G401 (cell line): ENCODE data around the gene AFTPH. TPM values are rescaled to one million over a fixed set of nuclear protein-coding genes. Genes with fewer than 3 reads are reported as not detected.
"Not testable (repeated sequence)": the region's sequence is repeated elsewhere in the genome, so short reads cannot be mapped to it uniquely, and the experiment has no call there.

Experiments used
- DNase-seq: peaks from one replicate; pipeline ENCODE4 v3.0.0-alpha.2; 2015; ENCODE audit warnings: low spot score
- in situ Hi-C: cut with HindIII; loops from 2 replicates; pipeline ENCODE4 v1.10.0; 2016; ENCODE audit warnings: low sequenced_read_pairs, mixed read lengths
- total RNA-seq: library from RNA; depleted of rRNA; stranded (reverse); fragments of >200 nt; shearing (Covaris generic); gene quantifications from 2 replicates; pipeline ENCODE4 v1.2.3, GENCODE V29; 2014

Gene AFTPH
- total RNA-seq, 1 experiment from 2014 or later: 15.8 TPM

DNA sequence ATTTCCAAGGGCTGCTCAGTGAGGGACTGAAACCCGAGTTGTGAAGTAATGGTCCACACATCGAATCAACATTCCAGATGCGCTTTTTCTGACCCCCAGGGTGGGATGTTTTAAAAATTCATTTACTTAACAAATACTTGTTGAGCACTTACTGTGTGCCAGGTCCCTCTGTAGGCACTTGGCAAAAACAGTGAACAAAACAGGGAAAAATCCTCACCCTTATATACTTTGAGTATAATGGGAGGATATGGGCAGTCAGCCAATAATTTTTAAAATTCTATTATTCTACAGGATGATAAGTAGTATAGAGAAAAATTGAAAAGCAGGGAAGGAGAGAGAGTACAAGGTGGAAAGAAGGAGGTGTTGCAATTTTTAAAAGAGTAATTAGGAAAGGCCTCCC is 31.3 kb upstream of the AFTPH start:
- in situ Hi-C loops: no loop called here

DNA sequence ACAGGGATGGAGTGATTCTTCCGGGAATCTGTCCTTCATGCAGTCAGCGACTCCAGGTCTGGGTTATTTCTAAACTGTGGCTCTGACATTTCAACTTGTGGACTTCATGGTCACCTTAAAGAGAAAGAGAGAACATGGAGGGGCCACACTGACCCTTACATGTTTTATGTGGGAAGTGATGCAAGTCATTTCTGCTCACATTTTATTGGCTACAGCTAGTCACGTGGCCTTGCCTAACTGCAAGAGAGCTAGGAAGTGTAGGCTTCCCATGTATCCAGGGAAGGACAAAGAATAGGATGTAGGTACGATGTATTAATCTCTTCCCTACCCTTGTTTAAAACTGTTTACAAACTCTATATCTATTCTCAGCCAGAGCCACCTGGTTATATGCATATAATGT is 30.3 kb upstream of the AFTPH start:
- DNase-seq: no peak
- in situ Hi-C loops: no loop called here

More for the DNA sequence above, 31.3 kb upstream of the AFTPH start:
- no peak for DNase-seq

DNA sequence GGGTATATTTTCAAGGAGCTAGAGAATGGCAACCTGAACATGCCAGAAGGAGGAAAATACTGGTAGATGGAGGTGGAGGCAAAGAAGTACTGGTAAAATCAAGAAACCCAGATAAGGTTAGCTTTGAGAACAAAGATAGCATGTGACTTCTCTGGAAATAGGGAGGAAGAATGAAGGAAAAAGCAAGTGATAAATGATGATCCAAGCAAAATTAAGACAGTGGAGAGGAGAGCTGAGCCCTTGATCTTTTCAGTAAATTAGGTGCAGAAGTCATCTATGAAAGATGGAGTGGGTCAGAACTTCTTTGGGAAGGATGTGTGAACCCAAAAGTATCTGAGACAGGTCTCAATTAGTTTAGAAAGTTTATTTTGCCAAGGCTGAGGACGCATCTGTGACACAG is 25.7 kb upstream of the AFTPH start:
- in situ Hi-C loops: no loop called here
- DNase-seq: no peak

DNA sequence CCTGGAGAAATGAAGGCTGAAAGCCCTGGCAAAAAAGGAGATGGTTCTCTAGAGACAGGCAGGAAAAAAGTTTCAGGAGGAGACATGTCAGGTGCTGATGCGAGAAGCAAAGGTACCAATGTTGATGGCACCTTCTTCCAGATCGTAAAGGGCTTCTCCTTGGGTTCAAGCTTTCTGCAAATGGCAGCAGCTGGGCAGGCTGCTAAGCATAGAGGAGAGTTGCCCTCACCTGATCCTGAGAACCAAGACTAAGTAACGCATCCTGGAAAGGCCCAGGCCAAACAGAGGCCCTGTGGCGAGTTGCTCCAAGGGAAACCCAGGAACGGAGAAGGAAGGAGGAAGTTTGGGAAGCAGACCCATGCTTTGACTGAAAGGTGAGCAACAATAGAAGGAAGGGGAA is 23.6 kb upstream of the AFTPH start:
- in situ Hi-C loops: no loop called here
- DNase-seq: no peak

DNA sequence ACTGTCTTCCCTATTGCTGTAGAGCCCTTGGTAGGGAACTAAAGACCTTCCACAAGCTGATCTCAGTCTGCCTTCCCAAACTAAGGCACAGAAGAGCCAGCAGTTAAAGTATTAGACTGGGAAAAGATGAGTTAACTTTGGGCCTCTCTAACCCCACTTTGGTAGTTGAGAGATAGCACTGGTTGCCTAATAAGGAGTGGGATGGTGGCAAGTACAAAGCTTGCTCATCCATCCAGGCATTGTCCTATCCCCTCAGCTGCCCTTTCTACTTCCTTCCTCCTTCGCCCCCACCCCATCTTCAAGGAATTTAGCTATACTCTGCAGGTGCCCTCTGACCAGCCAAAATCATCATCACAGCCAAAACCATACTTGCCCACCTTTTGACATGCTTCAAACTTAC is 22.2 kb upstream of the AFTPH start:
- in situ Hi-C loops: no loop called here
- no peak for DNase-seq

GRCh38 chr2:64502860-64503259 is 21.3 kb upstream of the AFTPH start:
- in situ Hi-C loops: no loop called here
- DNase-seq: no peak

DNA sequence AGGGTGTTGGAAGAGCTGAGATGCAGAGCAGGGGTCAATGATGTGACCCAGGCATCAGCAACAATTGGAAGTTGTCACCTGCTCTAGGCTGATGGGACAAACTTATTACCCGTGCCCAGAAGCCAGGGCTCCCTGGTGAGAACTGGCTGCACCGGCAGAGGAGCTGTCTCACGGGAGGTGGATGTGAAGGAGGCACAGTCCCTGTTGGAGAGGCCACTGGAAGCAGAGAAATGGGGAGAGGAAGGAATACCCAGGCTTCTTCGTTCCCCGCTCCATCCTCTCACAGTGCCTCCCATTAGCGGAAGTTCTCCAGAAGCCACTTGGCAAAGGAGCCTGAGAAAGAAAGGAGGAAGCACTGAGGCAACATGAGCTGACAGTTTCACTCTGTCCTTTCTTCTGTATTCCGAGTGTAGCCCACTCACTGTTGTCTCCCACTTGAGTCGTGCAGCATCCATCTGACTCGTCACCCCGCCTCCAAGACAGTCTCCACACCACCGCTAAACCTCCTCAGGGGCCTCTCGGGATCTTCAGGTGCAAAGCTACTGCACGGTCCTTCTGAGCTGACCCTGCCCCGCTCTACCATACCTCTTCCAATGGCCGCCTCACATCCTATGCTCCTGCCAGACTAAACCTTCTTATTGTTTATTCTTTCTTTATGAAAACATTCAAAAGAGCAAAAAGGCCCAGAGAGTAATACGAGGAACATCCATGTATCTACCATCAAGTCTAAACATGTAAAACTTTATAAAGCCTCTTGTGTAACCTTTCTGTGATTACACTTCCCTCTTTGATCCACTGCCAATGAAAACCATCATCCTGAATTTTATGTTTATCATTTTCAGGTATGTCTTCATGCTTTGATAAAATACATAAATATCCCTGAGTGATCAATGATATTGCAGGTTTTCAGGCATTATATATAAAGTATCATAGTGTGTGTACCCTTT is 19.1 kb upstream of the AFTPH start:
- in situ Hi-C loops: no loop called here

GRCh38 chr2:64506686-64507085 is 17.4 kb upstream of the AFTPH start:
- in situ Hi-C loops: no loop called here

More for the DNA sequence above, 19.1 kb upstream of the AFTPH start:
- DNase-seq: no peak

GRCh38 chr2:64514008-64514407 is 10.1 kb upstream of the AFTPH start:
- no peak for DNase-seq
- in situ Hi-C loops: no loop called here

More at GRCh38 chr2:64506686-64507085, 17.4 kb upstream of the AFTPH start:
- DNase-seq: no peak

GRCh38 chr2:64515086-64515485 is 9.0 kb upstream of the AFTPH start:
- in situ Hi-C loops: no loop called here
- DNase-seq: no peak

DNA sequence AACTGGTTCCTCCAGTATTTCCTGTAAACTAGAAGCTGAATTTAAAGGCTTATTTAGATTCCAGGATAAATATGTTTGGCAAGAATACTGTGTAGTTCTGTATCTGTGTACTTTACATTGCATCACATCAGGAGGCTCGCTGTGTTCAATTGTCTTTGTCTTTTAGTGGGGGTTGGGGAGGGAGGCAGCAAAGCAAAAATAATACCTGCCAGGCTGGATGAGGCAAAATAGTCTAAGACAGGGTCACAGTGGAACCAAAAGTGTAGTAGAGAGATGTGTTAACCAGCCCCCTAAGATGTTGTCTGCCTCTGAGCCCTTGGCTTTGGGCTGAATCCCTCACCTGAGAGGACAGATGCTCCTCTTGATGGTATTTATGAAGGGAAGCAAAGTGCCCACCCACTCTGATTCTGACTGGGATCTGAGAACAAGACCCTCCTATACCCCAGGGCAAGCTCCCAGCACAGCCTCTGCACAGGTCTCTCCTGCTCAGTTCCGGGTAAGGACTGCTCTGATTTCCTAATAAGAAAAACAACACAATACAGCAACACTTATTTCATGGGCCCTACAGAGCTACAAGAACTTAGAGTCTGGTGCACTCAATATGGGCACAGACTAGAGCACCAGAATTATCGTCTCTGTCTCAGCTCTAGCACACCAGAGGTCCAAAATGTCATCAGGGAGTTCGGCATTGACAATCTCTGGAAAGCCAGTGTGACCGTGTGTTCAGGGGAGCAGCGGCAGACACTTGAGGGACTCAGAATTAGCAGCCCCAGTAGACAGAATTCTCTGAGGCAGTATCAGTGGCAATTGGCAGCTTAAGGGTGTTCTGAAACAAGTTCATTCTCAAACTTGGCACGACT is 7.2 kb upstream of the AFTPH start:
- no peak for DNase-seq
- in situ Hi-C loops: no loop called here

- no peak for DNase-seq
- in situ Hi-C loops: no loop called here
These were observed 6.6 kb upstream of the AFTPH start for GRCh38 chr2:64517511-64517884.

- in situ Hi-C loops: no loop called here
- peak; percentile 86 for DNase-seq
These were observed 1.2 kb upstream of the AFTPH start for GRCh38 chr2:64522843-64523428.

DNA sequence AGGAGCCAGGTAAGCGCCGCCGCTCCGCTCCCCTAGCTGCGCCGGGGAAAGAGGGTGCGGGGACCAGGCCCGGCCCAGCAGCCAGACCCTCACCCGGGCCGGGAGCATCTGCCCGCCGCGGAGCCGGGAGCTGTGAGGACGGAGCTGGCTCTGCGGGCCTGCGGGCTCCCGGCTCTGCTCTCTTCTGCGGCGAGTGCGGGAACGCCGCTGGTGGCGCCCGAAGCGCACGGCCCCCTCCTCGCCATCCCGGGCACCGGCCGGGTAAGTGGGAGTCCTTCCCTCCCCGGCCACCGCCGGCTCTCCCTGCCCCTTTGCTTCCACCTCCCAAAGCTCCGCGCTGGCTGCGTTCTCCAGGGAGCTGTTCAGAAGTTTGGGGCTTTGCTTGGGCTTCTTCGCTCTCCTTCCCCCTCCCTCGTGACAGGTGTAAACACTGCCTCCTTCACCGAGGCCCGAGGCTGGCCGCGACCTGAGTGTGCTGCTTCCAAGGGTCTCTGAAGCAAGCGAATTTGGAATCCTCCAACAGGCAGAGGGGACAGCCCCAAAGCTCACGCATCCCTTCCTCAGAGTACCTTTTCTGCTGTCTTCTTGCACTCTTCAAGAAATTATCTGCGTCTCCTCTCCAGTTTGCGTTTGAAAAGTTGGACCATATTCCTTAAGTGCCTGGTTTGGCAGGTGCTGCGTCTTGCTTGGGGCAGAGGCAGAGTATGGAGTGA is 632 bp downstream of the AFTPH start:
- peak; percentile 31 for DNase-seq
- in situ Hi-C loops: no loop called here

- DNase-seq: no peak
- in situ Hi-C loops: no loop called here
These were observed 1.1 kb downstream of the AFTPH start for GRCh38 chr2:64525317-64525613.

GRCh38 chr2:64526034-64526433 is 1.9 kb downstream of the AFTPH start:
- no peak for DNase-seq
- in situ Hi-C loops: no loop called here

- DNase-seq, in situ Hi-C loops: not testable (repeated sequence)
These were observed 6.8 kb downstream of the AFTPH start for GRCh38 chr2:64530946-64531345.

- in situ Hi-C loops: no loop called here
- no peak for DNase-seq
These were observed 7.9 kb downstream of the AFTPH start for GRCh38 chr2:64532030-64532429.

DNA sequence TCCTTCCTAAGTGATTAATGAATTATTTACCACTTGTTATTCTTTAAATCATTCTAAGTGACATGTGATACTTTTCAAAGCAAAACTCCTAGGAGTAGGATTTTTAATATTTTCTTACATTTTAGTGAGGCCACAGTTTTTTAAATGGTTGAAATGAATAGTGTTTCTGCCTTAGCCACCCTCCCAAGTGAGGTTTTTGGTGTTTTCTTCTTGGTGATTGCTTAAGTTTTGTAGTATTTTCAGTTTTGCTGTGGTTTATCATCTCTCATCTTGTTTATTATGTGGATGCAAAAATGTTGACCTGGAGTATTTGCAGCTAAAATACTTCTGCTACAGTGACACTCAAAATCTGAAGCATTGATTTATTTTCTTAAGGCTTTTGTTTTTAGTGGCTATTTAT is 9.8 kb downstream of the AFTPH start:
- in situ Hi-C loops: no loop called here
- DNase-seq: no peak
